Measurements from ENCODE around the gene GNB3.

GNB3 gene

GRCh38 chr12:6839482-6840201 lies 1.1 kb upstream of the GNB3 start:
- DNase-seq = no peak

DNA sequence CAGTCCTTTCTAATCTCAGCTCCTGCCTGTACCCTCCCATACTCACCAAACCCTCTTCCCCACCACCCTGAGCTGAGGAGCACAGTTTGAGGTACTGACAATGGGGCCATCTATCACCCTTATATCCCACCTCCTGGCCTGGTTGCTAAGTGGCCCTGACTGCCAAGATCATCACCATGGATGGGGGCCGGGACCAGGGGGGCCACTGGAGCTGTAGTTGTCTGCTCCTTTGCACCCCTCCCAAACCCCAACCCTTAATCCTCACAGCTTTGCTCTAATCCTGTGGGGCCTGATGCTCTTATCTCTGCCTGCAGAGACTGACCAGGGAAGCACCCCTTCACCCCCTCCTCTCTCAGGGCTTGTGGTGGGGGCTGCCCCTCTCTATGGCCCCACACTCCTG lies 395 bp upstream of the GNB3 start:
- no peak for DNase-seq

GRCh38 chr12:6842075-6842474 lies 1.4 kb downstream of the GNB3 start:
- DNase-seq = no peak

DNA sequence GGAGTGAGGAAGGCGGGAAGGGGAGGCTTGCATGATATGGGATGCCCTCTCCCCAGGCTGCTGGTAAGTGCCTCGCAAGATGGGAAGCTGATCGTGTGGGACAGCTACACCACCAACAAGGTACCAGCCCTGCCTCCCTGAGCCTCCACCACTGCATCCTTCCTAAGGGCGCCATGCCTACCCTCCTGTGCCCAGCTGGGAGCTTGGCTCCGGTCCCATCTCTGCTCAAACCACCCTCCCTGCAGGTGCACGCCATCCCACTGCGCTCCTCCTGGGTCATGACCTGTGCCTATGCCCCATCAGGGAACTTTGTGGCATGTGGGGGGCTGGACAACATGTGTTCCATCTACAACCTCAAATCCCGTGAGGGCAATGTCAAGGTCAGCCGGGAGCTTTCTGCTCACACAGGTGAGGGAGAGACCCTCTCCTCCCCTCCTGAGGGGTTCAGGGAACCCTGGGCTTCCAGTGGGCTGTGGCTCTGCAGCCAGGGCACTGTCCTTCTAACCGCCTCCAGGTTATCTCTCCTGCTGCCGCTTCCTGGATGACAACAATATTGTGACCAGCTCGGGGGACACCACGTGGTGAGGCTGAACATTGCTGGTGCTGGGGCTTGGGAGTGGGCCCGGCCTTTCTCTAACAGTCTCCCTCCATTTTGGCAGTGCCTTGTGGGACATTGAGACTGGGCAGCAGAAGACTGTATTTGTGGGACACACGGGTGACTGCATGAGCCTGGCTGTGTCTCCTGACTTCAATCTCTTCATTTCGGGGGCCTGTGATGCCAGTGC lies 2.6 kb downstream of the GNB3 start:
- DNase-seq = no peak

- DNase-seq = no peak
Measured at GRCh38 chr12:6845395-6845794, 4.7 kb downstream of the GNB3 start.

DNA sequence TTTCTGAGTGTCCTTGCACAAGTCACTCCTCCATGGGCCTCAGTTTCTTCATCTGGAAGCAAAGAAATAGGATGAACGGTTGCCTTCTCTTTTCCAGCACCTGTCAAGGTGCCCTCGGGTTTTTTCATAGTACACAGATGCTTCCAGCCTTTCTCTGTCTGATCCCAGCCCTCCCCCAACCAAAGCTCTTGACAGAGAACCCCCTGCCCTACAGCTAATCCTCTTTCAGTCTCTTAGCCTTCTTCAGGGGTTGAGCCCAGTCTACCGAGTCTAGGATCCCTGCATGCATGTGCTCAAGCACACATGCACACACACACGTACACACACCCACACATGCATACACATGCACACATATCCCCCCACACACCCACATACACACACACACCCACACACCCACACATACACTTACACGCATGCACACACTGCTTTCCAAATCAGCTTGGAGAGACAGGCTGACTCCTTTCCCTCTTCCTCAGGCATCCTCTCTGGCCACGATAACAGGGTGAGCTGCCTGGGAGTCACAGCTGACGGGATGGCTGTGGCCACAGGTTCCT lies 5.7 kb downstream of the GNB3 start:
- no peak for DNase-seq

- no peak for DNase-seq
Measured at GRCh38 chr12:6847676-6848075, 7.0 kb downstream of the GNB3 start.

GRCh38 chr12:6849427-6849826 lies 8.7 kb downstream of the GNB3 start:
- no peak for DNase-seq

DNA sequence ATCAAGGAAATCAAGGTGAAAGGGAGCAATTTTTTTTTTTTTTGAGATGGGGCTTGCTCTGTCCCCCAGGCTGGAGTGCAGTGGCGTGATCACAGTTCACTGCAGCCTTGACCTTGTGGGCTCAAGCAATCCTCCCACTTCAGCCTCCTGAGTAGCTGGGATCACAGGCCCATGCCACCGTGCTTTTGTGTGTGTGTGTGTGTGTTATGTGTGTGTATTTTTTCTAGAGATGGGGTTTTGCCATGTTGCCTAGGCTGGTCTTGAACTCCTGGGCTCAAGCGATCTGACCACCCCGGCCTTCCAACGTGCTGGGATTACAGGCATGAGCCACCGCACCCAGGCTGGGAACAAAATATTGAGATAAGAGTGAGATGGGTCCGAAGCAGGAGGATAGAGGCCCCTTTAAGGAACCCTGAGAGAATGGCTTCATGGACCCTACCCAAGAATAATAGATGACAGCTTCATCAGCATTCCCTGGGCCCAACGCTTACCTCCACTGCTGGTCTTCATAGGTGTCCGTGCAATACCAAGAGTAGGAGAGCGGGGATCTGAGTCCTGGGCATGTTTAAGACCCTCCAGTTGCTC lies 9.3 kb downstream of the GNB3 start:
- DNase-seq = no peak

- no peak for DNase-seq
Measured at GRCh38 chr12:6850796-6851152, 10.0 kb downstream of the GNB3 start.

- peak; percentile 97 for DNase-seq
Measured at GRCh38 chr12:6851153-6851920, 10.6 kb downstream of the GNB3 start, which contains the start of gene CDCA3. Gene CDCA3, minus strand, starts transcription at chr12:6851286. Its CDS starts 334 bp downstream, at chr12:6850952.

- DNase-seq = peak; percentile 99
Measured at GRCh38 chr12:6851921-6852650, 11.4 kb downstream of the GNB3 start, which contains the start of gene USP5. Gene USP5, plus strand, starts transcription at chr12:6852150. Its CDS starts 30 bp downstream, at chr12:6852180.

DNA sequence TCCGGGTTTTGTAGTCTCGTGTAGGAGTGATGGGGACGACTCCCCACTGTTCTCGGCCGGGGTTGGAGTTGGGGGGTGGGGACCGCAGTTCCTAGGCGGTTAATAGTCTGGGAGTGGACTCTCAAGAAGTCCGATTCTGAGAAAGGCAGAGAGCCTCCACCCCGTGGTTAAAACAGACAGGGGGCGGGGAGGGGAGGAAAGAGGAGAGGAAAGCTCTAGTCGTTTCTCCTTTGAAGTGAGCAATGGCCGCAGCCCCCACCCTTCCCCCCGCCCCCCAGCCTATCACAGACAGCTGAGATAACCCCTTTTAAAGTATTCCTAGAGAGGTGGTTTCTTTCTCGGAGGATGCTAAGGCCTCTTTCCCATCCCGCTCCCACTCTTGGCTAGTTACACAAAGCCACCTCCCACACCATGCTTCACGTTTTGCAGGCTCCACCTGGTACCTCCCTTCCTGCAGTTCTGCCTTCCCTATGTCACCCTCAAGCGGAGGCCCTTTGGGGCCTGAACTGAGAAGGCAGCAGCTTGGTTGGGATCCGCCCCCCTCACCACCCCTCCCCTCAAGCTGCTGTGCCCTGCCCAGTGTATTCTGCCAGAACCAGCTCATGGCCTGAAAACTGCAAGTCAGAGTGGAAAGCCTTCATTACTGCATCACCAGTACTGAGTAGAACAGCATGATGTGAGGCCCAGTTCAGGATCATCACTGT lies 12.1 kb downstream of the GNB3 start:
- peak; percentile 76 for DNase-seq

GRCh38 chr12:6853626-6854025 lies 12.9 kb downstream of the GNB3 start:
- DNase-seq = no peak

GRCh38 chr12:6854036-6854435 lies 13.3 kb downstream of the GNB3 start:
- no peak for DNase-seq

GRCh38 chr12:6855322-6855721 lies 14.6 kb downstream of the GNB3 start:
- DNase-seq = no peak

DNA sequence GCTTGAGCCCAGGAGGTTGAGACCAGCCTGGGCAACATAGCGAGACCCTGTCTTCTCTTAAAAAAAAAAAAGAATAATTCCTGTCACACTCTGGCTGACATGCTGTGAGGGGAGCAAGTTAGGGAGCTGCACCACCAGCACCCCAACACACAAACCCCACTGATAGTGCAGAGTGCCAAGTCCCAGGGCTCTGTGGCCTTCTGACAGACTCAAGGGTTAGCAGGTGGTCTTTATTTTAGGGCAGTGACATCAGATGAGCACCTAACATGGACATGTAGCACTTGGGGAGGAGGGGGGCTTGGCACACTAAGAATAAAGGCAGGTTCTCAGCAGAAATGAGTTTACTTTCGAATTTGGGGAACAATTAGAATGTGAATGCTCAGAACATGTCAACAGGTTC lies 18.1 kb downstream of the GNB3 start:
- DNase-seq = no peak

GRCh38 chr12:6860116-6860515 lies 19.4 kb downstream of the GNB3 start:
- DNase-seq = no peak

- DNase-seq = no peak
Measured at GRCh38 chr12:6860942-6861341, 20.2 kb downstream of the GNB3 start.

- DNase-seq = no peak
Measured at GRCh38 chr12:6861391-6861790, 20.7 kb downstream of the GNB3 start.

DNA sequence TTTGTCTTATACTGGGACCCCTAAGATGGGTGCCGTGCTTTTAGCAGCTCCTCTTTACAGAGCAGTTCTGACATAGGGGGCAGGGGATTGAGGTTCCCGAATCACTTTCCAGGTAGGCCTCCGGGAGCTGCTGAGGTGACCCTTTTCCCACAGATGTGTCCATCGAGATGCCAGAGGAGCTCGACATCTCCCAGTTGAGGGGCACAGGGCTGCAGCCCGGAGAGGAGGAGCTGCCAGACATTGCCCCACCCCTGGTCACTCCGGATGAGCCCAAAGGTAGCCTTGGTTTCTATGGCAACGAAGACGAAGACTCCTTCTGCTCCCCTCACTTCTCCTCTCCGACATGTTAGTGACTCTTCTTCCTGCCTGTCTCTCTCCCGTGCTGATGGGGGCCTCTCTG lies 22.3 kb downstream of the GNB3 start:
- DNase-seq = no peak
